NCI-H82 treated with DMSO at 0.1 percent for 48 hours (cell line): ENCODE results near the gene KRTAP5-1.
"Not testable (repeated sequence)": the region's sequence is repeated elsewhere in the genome, so short reads cannot be mapped to it uniquely, and the experiment has no call there.

Experiments
- DNase-seq: peaks from one replicate; lab custom pipeline; 2025; ENCODE audit not compliant: unreplicated experiment; lab: John Stamatoyannopoulos, UW

Gene KRTAP5-1

GRCh38 chr11:1584661-1585370 is at the start of gene KRTAP5-1:
Gene KRTAP5-1, minus strand, starts transcription at chr11:1585283. Its CDS starts 34 bp downstream, at chr11:1585249.
- not testable (repeated sequence) for DNase-seq

GRCh38 chr11:1633864-1634263 is 48.8 kb upstream of the KRTAP5-1 start:
- no peak for DNase-seq

GRCh38 chr11:1632053-1632714 is 47.1 kb upstream of the KRTAP5-1 start:
- no peak for DNase-seq

GRCh38 chr11:1631066-1631568 is 46.0 kb upstream of the KRTAP5-1 start:
- no peak for DNase-seq

GRCh38 chr11:1630271-1630670 is 45.2 kb upstream of the KRTAP5-1 start:
- no peak for DNase-seq

GRCh38 chr11:1629326-1630185 is 44.5 kb upstream of the KRTAP5-1 start, which contains the start of gene KRTAP5-5:
Gene KRTAP5-5, plus strand, starts transcription at chr11:1629775. Its CDS starts 66 bp downstream, at chr11:1629841.
- no peak for DNase-seq

- no peak for DNase-seq
Observed at GRCh38 chr11:1628506-1629325, 43.6 kb upstream of the KRTAP5-1 start.

GRCh38 chr11:1625541-1625940 is 40.5 kb upstream of the KRTAP5-1 start:
- no peak for DNase-seq

- no peak for DNase-seq
Observed at GRCh38 chr11:1624621-1625020, 39.5 kb upstream of the KRTAP5-1 start.

- no peak for DNase-seq
Observed at GRCh38 chr11:1623716-1624115, 38.6 kb upstream of the KRTAP5-1 start.

- DNase-seq: no peak
Observed at GRCh38 chr11:1622086-1622485, 37.0 kb upstream of the KRTAP5-1 start, which contains the start of gene KRTAP5-4. Gene KRTAP5-4, minus strand, starts transcription at chr11:1622138. Its CDS starts 45 bp downstream, at chr11:1622093.

GRCh38 chr11:1619449-1619848 is 34.4 kb upstream of the KRTAP5-1 start:
- DNase-seq: no peak

- no peak for DNase-seq
Observed at GRCh38 chr11:1618231-1618630, 33.1 kb upstream of the KRTAP5-1 start.

GRCh38 chr11:1608363-1608762 is 23.3 kb upstream of the KRTAP5-1 start, which contains the start of gene KRTAP5-3:
Gene KRTAP5-3, minus strand, starts transcription at chr11:1608463. Its CDS starts 78 bp downstream, at chr11:1608385.
- DNase-seq: no peak

GRCh38 chr11:1607901-1608300 is 22.8 kb upstream of the KRTAP5-1 start:
- DNase-seq: not testable (repeated sequence)

GRCh38 chr11:1607156-1607845 is 22.2 kb upstream of the KRTAP5-1 start:
- DNase-seq: not testable (repeated sequence)

- not testable (repeated sequence) for DNase-seq
Observed at GRCh38 chr11:1605923-1606322, 20.8 kb upstream of the KRTAP5-1 start.

GRCh38 chr11:1604711-1605110 is 19.6 kb upstream of the KRTAP5-1 start:
- DNase-seq: no peak

- DNase-seq: no peak
Observed at GRCh38 chr11:1604181-1604580, 19.1 kb upstream of the KRTAP5-1 start.

GRCh38 chr11:1603629-1604028 is 18.5 kb upstream of the KRTAP5-1 start:
- no peak for DNase-seq
